HepG2 (cell line): ENCODE results near the gene BBC3. TPM values are rescaled to one million over a fixed set of nuclear protein-coding genes. Genes with fewer than 3 reads are reported as not detected.

Source experiments
- CENPX ChIP-seq: sonication (generic); formaldehyde crosslinking; IDR thresholded peaks from 2 replicates; pipeline ENCODE4 v1.9.0; 2021; ENCODE audit warnings: mild to moderate bottlenecking, missing genetic modification reagents, moderate library complexity
- GMEB2 ChIP-seq: IDR thresholded peaks from 2 replicates; pipeline ENCODE4 v1.6.1; 2016; ENCODE audit warnings: missing biosample characterization, missing genetic modification reagents, low read depth
- GRHL1 ChIP-seq: sonication (generic); formaldehyde crosslinking; conservative IDR thresholded peaks from 2 replicates; pipeline ENCODE4 v1.8.0; 2022; ENCODE audit warnings: missing genetic modification reagents
- HMGXB4 ChIP-seq, 2 experiments: sonication (generic) in 1 of 2; formaldehyde crosslinking in 1 of 2; IDR thresholded peaks; 2 replicates each; pipeline versions ENCODE4 v1.4.0 to v1.6.1; 2018 to 2020; ENCODE audit warnings: missing genetic modification reagents in 2 of 2, borderline replicate concordance in 1 of 2, low read depth in 1 of 2, mild to moderate bottlenecking in 1 of 2, missing biosample characterization in 1 of 2
- ZBTB21 ChIP-seq: sonication (generic); formaldehyde crosslinking; IDR thresholded peaks from 2 replicates; pipeline ENCODE4 v1.4.0; 2020; ENCODE audit warnings: missing genetic modification reagents
- ZNF318 ChIP-seq: sonication (generic); formaldehyde crosslinking; IDR thresholded peaks from 2 replicates; pipeline ENCODE4 v1.4.0; 2020; ENCODE audit warnings: mild to moderate bottlenecking, missing genetic modification reagents
- ZNF503 ChIP-seq: sonication (generic); formaldehyde crosslinking; IDR thresholded peaks from 2 replicates; pipeline ENCODE4 v1.4.0; 2020; ENCODE audit warnings: missing genetic modification reagents
- ZNF639 ChIP-seq: conservative IDR thresholded peaks from 2 replicates; pipeline ENCODE4 v1.6.1; 2018; ENCODE audit warnings: missing genetic modification reagents
- ZNF703 ChIP-seq: sonication (generic); formaldehyde crosslinking; IDR thresholded peaks from 2 replicates; pipeline ENCODE4 v1.5.1; 2020; ENCODE audit warnings: missing genetic modification reagents, mild to moderate bottlenecking, moderate library complexity, borderline replicate concordance
- ZNF761 ChIP-seq: sonication (generic); formaldehyde crosslinking; conservative IDR thresholded peaks from 2 replicates; pipeline ENCODE4 v1.4.0; 2020; ENCODE audit warnings: mild to moderate bottlenecking, missing genetic modification reagents
- polyA plus RNA-seq, 8 experiments: library from polyadenylated mRNA; depleted of rRNA in 3 of 8; stranded (reverse) in 7 of 8; unstranded in 1 of 8; fragments of >200 nt; fragmentation: Illumina TruSeq in 4 of 8; extraction: Trizol in 4 of 8; gene quantifications; 2 replicates each; pipeline versions ENCODE4 v1.2.1 to v1.2.3, GENCODE V29; 2011 to 2016; ENCODE audit warnings: low read depth in 4 of 8, missing spikeins in 1 of 8, mixed read lengths in 1 of 8; ENCODE audit not compliant: insufficient read depth in 1 of 8
- total RNA-seq, 5 experiments: library from RNA; depleted of rRNA; stranded (reverse); fragments of >200 nt; fragmentation: Illumina TruSeq; extraction: Trizol; gene quantifications; 2 replicates each; pipeline ENCODE4 v1.2.3, GENCODE V29; 2016; ENCODE audit warnings: low read depth in 1 of 5

The BBC3 gene
- total and polyA plus RNA-seq, 2 of the 13 experiments (the other 11 are each of a cell fraction or from before 2014, with no cell fraction given): 6.1 to 8.8 TPM

GRCh38 chr19:47273313-47274070, 42.5 kb upstream of the BBC3 start (continued):
- TF ChIP-seq GRHL1 (no peak), ZBTB21 (CRISPR knock-in tag) (no peak), HMGXB4 (CRISPR knock-in tag; IDR thresholded peaks at IDR 0.05; ENCODE audit: borderline replicate concordance in 1 of 2, low read depth in 1 of 2) (peak in 1 of 2 experiments; percentile 74; a peak in 2 of 4 replicates), ZNF318 (CRISPR knock-in tag) (no peak), ZNF761 (no peak), GMEB2 (peak; percentile 21; the same call in 1 of the 2 replicates), ZNF639 (CRISPR knock-in tag) (peak; percentile 41), ZNF703 (no peak), ZNF503 (CRISPR knock-in tag) (no peak), CENPX (no peak)
